Neural cell (in vitro differentiated cells): ENCODE results near the gene SV2C. TPM values are rescaled to one million over a fixed set of nuclear protein-coding genes. Genes with fewer than 3 reads are reported as not detected.
"Not testable (repeated sequence)": the region's sequence is repeated elsewhere in the genome, so short reads cannot be mapped to it uniquely, and the experiment has no call there.

Experiments used
- H2AFZ ChIP-seq: fragments of 200-600, 300-800 bp; sonication (generic), shearing (Covaris generic); 2 replicates; pipeline ENCODE4 v1.6.0; 2014; ENCODE audit warnings: low read depth, mild to moderate bottlenecking, antibody characterized with exemption, low read length, moderate library complexity
- H3F3A ChIP-seq: fragments of 200-600 bp; shearing (Covaris generic); 2 replicates; pipeline ENCODE4 v1.6.1; 2016; ENCODE audit warnings: mild to moderate bottlenecking, moderate library complexity, mixed read lengths, antibody characterized with exemption, low read length; ENCODE audit not compliant: insufficient read depth, poor library complexity, severe bottlenecking
- H3K27ac ChIP-seq: fragments of 200-600, 300-800 bp; sonication (generic), shearing (Covaris generic); 2 replicates; pipeline ENCODE4 v1.5.1; 2014; ENCODE audit warnings: mild to moderate bottlenecking, low read length, moderate library complexity
- H3K27me3 ChIP-seq: fragments of 300-800, 200-600 bp; sonication (generic), shearing (Covaris generic); 2 replicates; pipeline ENCODE4 v1.6.0; 2014; ENCODE audit warnings: mild to moderate bottlenecking, low read depth, low read length, moderate library complexity; ENCODE audit not compliant: insufficient read depth
- H3K36me3 ChIP-seq: fragments of 300-800, 200-600 bp; sonication (generic), shearing (Covaris generic); 2 replicates; pipeline ENCODE4 v1.5.1; 2014; ENCODE audit warnings: mild to moderate bottlenecking, antibody characterized with exemption, low read length, moderate library complexity; ENCODE audit not compliant: insufficient read depth
- H3K4me2 ChIP-seq: fragments of 300-800, 200-600 bp; sonication (generic), shearing (Covaris generic); 2 replicates; pipeline ENCODE4 v1.6.0; 2014; ENCODE audit warnings: mild to moderate bottlenecking, low read length
- H3K4me3 ChIP-seq: fragments of 300-800, 200-600 bp; sonication (generic), shearing (Covaris generic); 2 replicates; pipeline ENCODE4 v1.5.1; 2014; ENCODE audit warnings: mild to moderate bottlenecking, low read length, moderate library complexity
- H3K79me2 ChIP-seq: fragments of 200-600 bp; shearing (Covaris generic); replicated peaks from 2 replicates; pipeline ENCODE4 v1.6.0; 2014; ENCODE audit warnings: mild to moderate bottlenecking, low read length, moderate library complexity; ENCODE audit not compliant: insufficient read depth
- H3K9ac ChIP-seq: fragments of 300-800, 200-600 bp; sonication (generic), shearing (Covaris generic); 2 replicates; pipeline ENCODE4 v1.6.1; 2016; ENCODE audit warnings: mild to moderate bottlenecking, low read length, mixed read lengths
- H3K9me2 ChIP-seq: fragments of 200-600 bp; shearing (Covaris generic); 2 replicates; pipeline ENCODE4 v1.6.1; 2016; ENCODE audit warnings: mild to moderate bottlenecking, low read length, mixed read lengths; ENCODE audit not compliant: insufficient read depth
- H3K9me3 ChIP-seq: fragments of 200-600, 300-800 bp; sonication (generic), shearing (Covaris generic); 2 replicates; pipeline ENCODE4 v1.6.1; 2016; ENCODE audit warnings: mild to moderate bottlenecking, mixed run types, low read length, moderate library complexity, mixed read lengths
- H4K20me1 ChIP-seq: fragments of 200-600 bp; shearing (Covaris generic); 2 replicates; pipeline ENCODE4 v1.6.1; 2016; ENCODE audit warnings: mild to moderate bottlenecking, mixed run types; ENCODE audit not compliant: insufficient read depth
- EP300 ChIP-seq: fragments of 450-650 bp; conservative IDR thresholded peaks from 2 replicates; pipeline ENCODE4 v1.6.1; 2014; ENCODE audit warnings: antibody characterized with exemption, mild to moderate bottlenecking, moderate library complexity; ENCODE audit not compliant: poor library complexity, severe bottlenecking
- EZH2 ChIP-seq: fragments of 200-600, 300-800 bp; shearing (Covaris generic), sonication (generic); IDR thresholded peaks from 2 replicates; pipeline ENCODE4 v1.6.1; 2014; ENCODE audit warnings: antibody characterized with exemption, low read length, borderline replicate concordance, mild to moderate bottlenecking; ENCODE audit not compliant: insufficient read depth, poor library complexity, severe bottlenecking
- MXI1 ChIP-seq: fragments of 450-650 bp; conservative IDR thresholded peaks from 2 replicates; pipeline ENCODE4 v1.6.1; 2014; ENCODE audit warnings: antibody characterized with exemption, mild to moderate bottlenecking; ENCODE audit not compliant: poor library complexity, severe bottlenecking
- POLR2AphosphoS5 ChIP-seq: IDR thresholded peaks from 2 replicates; pipeline ENCODE4 v1.6.1; 2012
- RAD21 ChIP-seq: fragments of 450-650 bp; conservative IDR thresholded peaks from 2 replicates; pipeline ENCODE4 v1.6.1; 2014; ENCODE audit warnings: antibody characterized with exemption, mild to moderate bottlenecking, moderate library complexity
- SMC3 ChIP-seq: fragments of 450-650 bp; conservative IDR thresholded peaks from 2 replicates; pipeline ENCODE4 v1.6.1; 2014; ENCODE audit warnings: antibody characterized with exemption, mild to moderate bottlenecking, moderate library complexity; ENCODE audit not compliant: poor library complexity
- TAF1 ChIP-seq: IDR thresholded peaks from 2 replicates; pipeline ENCODE4 v1.6.1; 2012; ENCODE audit warnings: low read depth
- polyA plus RNA-seq: library from polyadenylated mRNA; depleted of rRNA; stranded (reverse); fragments of >200 nt; gene quantifications from 2 replicates; pipeline ENCODE4 v1.2.3, GENCODE V29; 2014
- TF ChIP-seq, protein P1 (sequence below): fragments of 450-650 bp; IDR thresholded peaks from 2 replicates; pipeline ENCODE4 v1.5.1; 2014; ENCODE audit warnings: antibody characterized with exemption, mild to moderate bottlenecking, moderate library complexity; ENCODE audit not compliant: poor library complexity, severe bottlenecking
- TF ChIP-seq, protein P2 (sequence below): IDR thresholded peaks from 2 replicates; pipeline ENCODE4 v1.6.1; 2012; ENCODE audit warnings: borderline replicate concordance

The SV2C gene
- polyA plus RNA-seq, 1 donor from 2014 or later, result 0.45 TPM

DNA sequence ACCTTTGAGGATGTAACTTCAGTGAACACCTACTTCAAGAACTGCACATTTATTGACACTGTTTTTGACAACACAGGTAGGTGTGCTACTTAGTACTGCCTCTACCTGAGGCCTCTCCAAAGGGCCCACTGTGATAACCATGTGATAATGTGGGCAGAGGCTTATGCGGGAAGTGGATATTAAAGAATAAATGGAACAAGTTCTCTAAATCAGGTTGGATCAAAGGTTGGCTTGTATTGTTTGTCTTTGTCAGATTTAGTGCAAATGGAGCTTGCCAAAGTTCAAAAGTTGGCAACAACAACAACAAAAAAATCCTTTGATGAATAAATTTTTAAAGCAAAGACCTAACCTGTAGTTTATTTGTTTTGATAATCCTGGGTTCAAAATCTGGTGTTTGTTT is 215.7 kb downstream of the SV2C start:
- no peaks in the 10 kb centered on the region for H4K20me1 ChIP-seq
- H3K79me2 ChIP-seq, result no peaks in the 10 kb centered on the region
- no peak overlapping the region for H3K4me2 ChIP-seq
- no peaks in the 10 kb centered on the region for H3K9me2 ChIP-seq
- no peak overlapping the region for H3K9ac ChIP-seq
- H3K9me3 ChIP-seq, result no peaks in the 10 kb centered on the region
- H3K27me3 ChIP-seq, result no peaks in the 10 kb centered on the region
- no peaks in the 10 kb centered on the region for H3F3A ChIP-seq
- no peak overlapping the region for H3K27ac ChIP-seq
- TF ChIP-seq, protein P1, sequence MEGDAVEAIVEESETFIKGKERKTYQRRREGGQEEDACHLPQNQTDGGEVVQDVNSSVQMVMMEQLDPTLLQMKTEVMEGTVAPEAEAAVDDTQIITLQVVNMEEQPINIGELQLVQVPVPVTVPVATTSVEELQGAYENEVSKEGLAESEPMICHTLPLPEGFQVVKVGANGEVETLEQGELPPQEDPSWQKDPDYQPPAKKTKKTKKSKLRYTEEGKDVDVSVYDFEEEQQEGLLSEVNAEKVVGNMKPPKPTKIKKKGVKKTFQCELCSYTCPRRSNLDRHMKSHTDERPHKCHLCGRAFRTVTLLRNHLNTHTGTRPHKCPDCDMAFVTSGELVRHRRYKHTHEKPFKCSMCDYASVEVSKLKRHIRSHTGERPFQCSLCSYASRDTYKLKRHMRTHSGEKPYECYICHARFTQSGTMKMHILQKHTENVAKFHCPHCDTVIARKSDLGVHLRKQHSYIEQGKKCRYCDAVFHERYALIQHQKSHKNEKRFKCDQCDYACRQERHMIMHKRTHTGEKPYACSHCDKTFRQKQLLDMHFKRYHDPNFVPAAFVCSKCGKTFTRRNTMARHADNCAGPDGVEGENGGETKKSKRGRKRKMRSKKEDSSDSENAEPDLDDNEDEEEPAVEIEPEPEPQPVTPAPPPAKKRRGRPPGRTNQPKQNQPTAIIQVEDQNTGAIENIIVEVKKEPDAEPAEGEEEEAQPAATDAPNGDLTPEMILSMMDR, result no peak
- no peak for TF ChIP-seq POLR2AphosphoS5
- TF ChIP-seq EP300, result no peak
- no peak for TF ChIP-seq SMC3
- no peak for TF ChIP-seq RAD21
- TF ChIP-seq EZH2, result no peak
- H2AFZ ChIP-seq, result no peak overlapping the region
- H3K4me3 ChIP-seq, result no peak overlapping the region
- no peaks in the 10 kb centered on the region for H3K36me3 ChIP-seq

DNA sequence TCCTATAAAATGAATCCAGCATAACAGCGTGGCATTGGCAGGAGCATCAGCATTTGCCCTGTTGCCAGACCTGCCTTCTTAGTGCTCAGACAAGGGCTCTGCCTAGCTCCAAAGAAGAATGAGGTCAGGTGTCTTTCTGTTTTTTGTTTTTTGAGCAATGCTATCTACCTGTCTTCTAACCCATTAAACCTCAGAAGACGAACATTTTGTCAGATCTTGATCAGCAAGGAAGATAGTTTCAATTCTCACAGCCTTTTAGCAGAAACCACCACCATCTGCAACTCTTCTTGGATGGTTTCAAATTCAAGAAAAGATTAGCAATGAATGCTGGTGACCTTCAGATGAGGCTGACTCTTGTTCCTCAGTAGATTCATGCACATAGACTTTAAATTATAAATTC is 216.4 kb downstream of the SV2C start:
- no peak overlapping the region for H3K9ac ChIP-seq
- no peak overlapping the region for H3K4me3 ChIP-seq
- no peaks in the 10 kb centered on the region for H3K36me3 ChIP-seq
- TF ChIP-seq POLR2AphosphoS5 (no peak), TAF1 (no peak), SMC3 (no peak), EZH2 (no peak), MXI1 (no peak), RAD21 (no peak), EP300 (no peak)
- TF ChIP-seq, protein P1, result no peak
- TF ChIP-seq, protein P2, sequence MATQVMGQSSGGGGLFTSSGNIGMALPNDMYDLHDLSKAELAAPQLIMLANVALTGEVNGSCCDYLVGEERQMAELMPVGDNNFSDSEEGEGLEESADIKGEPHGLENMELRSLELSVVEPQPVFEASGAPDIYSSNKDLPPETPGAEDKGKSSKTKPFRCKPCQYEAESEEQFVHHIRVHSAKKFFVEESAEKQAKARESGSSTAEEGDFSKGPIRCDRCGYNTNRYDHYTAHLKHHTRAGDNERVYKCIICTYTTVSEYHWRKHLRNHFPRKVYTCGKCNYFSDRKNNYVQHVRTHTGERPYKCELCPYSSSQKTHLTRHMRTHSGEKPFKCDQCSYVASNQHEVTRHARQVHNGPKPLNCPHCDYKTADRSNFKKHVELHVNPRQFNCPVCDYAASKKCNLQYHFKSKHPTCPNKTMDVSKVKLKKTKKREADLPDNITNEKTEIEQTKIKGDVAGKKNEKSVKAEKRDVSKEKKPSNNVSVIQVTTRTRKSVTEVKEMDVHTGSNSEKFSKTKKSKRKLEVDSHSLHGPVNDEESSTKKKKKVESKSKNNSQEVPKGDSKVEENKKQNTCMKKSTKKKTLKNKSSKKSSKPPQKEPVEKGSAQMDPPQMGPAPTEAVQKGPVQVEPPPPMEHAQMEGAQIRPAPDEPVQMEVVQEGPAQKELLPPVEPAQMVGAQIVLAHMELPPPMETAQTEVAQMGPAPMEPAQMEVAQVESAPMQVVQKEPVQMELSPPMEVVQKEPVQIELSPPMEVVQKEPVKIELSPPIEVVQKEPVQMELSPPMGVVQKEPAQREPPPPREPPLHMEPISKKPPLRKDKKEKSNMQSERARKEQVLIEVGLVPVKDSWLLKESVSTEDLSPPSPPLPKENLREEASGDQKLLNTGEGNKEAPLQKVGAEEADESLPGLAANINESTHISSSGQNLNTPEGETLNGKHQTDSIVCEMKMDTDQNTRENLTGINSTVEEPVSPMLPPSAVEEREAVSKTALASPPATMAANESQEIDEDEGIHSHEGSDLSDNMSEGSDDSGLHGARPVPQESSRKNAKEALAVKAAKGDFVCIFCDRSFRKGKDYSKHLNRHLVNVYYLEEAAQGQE, result no peak
- H3K79me2 ChIP-seq, result no peaks in the 10 kb centered on the region
- H3K4me2 ChIP-seq, result no peak overlapping the region
- H3K27ac ChIP-seq, result no peak overlapping the region
- no peaks in the 10 kb centered on the region for H3K9me2 ChIP-seq
- no peaks in the 10 kb centered on the region for H3F3A ChIP-seq
- H2AFZ ChIP-seq, result no peak overlapping the region
- no peaks in the 10 kb centered on the region for H3K9me3 ChIP-seq
- H4K20me1 ChIP-seq, result no peaks in the 10 kb centered on the region
- H3K27me3 ChIP-seq, result no peaks in the 10 kb centered on the region

DNA sequence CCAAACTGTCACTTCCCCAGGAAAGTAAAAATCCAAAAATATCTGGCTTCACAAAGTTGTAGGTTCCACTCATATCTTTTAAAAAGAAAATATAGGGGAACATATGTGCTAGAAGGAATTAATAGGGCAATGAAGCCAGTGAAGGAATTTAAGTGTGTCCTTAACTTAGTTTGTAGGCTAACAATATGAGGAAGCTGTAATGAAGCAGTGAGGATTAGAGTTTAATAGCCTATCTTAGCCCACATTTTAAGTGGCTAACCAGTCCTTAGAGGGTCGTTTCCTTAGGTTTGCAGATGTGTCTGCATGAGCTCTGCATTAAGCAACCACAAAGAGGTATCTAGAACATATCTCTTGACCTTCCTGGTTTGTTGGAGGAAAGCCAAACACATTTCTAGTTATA is 218.7 kb downstream of the SV2C start:
- H3K9me3 ChIP-seq, H3K9ac ChIP-seq, H2AFZ ChIP-seq, H3K9me2 ChIP-seq, H3K79me2 ChIP-seq, H3K36me3 ChIP-seq, H3F3A ChIP-seq, H3K4me2 ChIP-seq, H4K20me1 ChIP-seq, H3K27me3 ChIP-seq, H3K4me3 ChIP-seq, H3K27ac ChIP-seq: not testable (repeated sequence)

DNA sequence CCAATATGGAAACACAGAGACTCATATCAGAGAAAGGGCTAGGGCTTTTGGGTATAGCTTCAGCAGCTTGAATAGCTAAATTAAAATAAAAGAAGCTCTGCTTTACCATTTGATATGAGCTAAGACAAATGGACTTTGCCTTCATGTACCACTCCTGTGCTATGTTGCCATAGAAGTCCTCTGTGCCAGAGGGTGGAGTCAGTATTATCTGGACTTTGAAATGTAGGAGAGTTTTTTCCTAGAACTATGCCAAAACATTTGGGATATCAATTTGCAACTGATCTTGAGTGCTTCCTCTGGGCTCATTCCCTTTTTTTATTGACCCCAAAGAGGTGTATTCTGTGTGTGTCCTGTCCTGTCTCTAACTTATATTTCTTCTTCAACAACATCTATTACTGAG is 219.5 kb downstream of the SV2C start:
- not testable (repeated sequence) for H2AFZ ChIP-seq, H3F3A ChIP-seq, H3K27ac ChIP-seq, H3K4me2 ChIP-seq, H3K9me2 ChIP-seq, H3K9ac ChIP-seq, H3K4me3 ChIP-seq, H3K27me3 ChIP-seq, H3K9me3 ChIP-seq, H3K79me2 ChIP-seq, H4K20me1 ChIP-seq, H3K36me3 ChIP-seq
